Neural progenitor cell (in vitro differentiated cells): ENCODE results near the gene FALEC.

ENCODE experiments used
- CTCF ChIP-seq: fragments of 200-600 bp; sonication (generic); IDR thresholded peaks from 2 replicates; pipeline ENCODE4 v1.5.1; 2017; ENCODE audit warnings: antibody characterized with exemption, mild to moderate bottlenecking
- EZH2 ChIP-seq: fragments of 200-600 bp; sonication (generic); IDR thresholded peaks from 2 replicates; pipeline ENCODE4 v1.6.1; 2017; ENCODE audit warnings: antibody characterized with exemption, mild to moderate bottlenecking, moderate library complexity

GRCh38 chr1:150466964-150467363, 48.6 kb upstream of the FALEC start:
- TF ChIP-seq CTCF, result no peak
- no peak for TF ChIP-seq EZH2
